Measurements from ENCODE around the gene CIPC. TPM values are rescaled to one million over a fixed set of nuclear protein-coding genes. Genes with fewer than 3 reads are reported as not detected.

Gene CIPC
- total RNA-seq, 1 donor from 2014 or later, result 31.2 TPM

DNA sequence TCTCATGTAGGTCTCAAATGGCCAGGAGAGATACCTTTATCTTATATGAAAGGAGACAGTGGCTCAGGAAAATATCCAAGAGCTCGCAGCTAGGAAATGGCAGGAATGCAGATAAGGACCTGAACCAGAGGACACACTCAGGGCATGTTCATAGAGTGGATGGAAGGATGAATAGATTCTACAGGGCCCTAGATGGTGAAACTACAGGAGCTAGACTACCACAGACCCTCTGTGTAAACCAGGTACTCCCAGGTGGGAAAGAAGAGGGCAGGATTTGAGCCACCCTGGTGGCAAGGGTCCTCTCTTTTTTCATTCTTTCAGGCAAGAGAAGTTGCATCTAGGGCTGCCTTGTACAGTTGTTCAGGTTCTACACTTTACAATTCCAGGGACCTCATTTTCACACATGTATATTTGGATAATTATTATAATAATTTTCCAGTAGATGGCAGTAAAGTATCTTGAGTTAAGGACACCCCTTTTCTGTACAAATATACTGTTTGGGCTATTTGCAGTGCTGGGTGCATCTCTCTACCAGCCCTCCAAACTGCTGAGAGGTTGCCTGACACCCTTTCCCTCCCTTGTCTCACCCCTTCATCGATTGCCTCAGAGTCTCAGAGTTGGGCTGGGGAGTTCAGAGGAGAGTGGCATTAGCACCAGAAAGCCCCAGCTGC, 54.0 kb downstream of the CIPC start:
- no peak for DNase-seq (ENCODE audit: low spot score)

DNA sequence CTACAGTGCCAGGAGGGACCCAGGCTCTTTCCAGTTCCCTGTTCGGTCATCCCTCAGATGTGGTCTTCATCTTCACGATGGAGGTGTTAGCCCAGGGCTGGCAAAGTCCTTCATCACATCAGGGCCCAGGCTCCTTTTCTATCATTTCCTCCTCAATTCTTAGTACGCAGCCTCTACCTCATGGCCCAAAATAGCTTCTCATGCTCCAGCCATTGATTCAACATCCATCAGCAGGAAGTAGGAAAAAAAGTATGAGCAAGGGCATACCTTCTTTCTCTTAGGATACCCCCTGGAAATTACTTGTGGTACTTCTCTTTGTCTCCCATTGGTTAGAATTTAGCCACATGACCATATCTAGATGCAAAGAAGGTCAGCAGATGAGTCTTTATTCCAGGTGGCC, 55.7 kb downstream of the CIPC start:
- DNase-seq (ENCODE audit: low spot score), result no peak

DNA sequence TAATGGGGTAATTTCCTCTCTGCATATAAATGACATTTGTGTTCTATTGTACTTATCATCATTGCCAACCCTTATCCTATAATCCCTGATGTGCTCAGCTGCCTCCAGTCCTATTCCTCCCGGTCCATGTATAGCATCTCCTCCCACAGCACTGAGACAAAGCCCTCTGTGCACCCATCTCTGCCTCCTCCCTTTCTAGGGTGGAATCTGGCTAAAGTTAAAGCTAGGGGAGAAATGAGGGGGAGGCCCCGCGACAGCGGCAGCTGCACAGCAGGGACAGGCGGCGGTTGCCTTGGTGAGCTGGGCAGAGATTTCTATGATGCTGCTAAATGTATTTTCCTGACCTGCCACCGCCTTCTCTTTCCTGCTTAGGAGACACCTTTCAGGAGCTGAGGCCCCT, 56.4 kb downstream of the CIPC start:
- no peak for DNase-seq (ENCODE audit: low spot score)

DNA sequence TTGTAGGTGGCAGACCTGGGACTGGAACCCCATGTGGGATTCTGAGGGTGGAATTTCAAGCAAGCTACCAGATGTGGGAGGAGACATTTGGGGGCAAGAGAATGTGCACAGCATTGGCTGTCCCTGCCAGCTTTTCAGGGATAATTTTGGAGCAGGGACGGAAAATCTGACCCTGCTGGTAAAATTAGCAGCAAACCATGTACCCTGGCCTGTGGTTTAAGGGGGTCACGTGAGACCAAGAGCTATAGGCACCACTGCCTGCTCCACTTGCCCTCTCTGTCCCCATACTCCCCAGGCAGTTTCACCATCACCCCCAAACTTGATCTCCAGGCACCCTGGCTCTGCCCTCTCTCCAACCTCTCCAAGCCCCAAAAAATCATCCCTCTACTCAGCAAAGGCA, 57.0 kb downstream of the CIPC start:
- DNase-seq (ENCODE audit: low spot score), result no peak

DNA sequence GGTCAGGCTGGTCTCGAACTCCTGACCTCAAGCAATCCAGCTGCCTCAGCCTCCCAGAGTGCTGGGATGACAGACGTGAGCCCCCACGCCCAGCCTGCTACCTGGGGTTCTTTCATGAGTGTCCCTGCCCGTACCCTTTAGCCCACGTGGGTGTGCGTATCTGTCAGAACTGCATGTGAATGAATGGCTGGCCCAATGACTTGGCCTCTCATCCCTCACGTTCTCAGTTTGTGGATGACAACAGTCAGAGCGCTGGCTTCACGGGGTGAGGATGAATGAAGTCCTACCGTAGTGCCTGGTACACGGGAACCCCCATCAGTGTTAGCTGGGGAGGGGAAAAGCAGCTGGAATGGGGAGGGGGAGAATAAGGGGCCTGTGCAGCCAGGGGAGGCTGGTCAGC, 59.7 kb downstream of the CIPC start:
- DNase-seq (ENCODE audit: low spot score), result no peak

DNA sequence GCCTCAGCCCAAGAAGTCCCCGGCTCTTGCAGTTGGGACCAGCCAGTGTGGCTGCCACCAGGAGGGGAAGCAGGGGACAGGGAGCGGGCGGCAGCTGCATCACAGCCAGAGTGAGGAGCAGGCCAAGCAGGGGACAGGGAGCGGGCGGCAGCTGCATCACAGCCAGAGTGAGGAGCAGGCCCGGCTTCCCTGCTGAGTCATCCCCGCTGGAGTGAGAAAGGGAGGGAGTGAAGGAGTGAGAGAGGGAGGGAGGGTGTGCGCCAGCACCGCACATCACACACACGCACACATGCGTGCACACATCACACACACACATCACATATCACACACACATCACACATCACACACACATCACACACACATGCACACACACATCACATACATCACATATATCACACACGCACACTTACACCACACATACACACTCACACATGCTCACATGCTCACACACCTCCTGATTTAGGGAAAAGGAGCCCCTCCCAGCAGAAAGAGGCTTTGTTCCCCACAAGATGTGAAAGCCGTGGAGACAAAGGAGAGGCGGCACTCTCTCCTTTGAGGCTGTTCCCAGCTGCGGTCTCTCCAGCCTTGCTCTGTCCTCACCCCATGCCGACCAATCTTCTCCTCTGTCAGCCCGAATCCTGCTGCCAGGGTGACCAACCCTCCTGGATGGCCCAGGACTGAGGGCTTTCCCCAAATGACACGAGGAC, 60.3 kb downstream of the CIPC start:
- no peak for DNase-seq (ENCODE audit: low spot score)

DNA sequence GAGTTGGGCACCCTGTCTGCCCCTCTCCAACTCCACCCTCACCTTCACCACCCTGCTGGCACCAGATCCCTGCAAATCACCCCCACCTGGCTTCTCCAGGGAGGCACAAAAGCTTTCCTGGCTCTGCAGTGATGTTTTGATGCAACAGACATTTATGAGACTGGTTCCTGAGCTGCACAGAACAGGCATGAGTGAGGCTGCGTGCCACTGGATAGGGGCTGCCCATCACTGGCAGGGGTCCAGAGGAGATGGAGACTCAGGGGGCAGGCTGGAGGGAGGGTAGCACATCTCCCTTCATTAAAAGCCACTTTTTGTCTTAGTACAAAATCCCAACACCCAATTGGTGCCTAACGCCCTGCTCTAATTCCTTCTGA, 60.8 kb downstream of the CIPC start:
- no peak for DNase-seq (ENCODE audit: low spot score)

DNA sequence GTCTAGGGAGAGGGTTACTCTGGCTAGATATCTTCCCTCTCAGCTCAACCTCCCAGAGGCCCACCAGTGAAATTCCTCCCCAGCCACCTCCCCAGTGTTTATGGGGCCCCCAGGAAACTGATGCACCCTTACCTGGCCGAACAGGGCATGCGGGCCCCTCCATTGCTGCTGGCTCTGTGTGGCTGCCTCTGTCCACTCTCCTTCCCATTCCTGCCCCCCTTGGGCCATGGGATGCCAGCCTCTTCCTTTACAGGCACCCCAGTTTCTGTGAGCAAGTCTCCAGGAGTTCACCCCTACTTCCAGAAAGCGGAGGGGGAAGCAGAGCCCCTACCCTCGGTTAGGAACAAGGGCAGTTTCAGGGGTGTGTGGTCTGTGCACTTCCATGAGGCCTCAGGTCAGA, 63.0 kb downstream of the CIPC start:
- no peak for DNase-seq (ENCODE audit: low spot score)

Other genes with a start within 250 kb of the CIPC start
- 70.9 TPM for gene IRF2BPL, start 69.5 kb upstream of the CIPC start, total RNA-seq
- 0.09 TPM for gene ZDHHC22, start 43.5 kb downstream of the CIPC start, total RNA-seq
- gene TMEM63C, start 83.5 kb downstream of the CIPC start, total RNA-seq, result 1.4 TPM
- gene NGB, start 172.9 kb downstream of the CIPC start, total RNA-seq, result not detected
- gene POMT2, start 222.6 kb downstream of the CIPC start, total RNA-seq, result 36.5 TPM
- gene GSTZ1, start 222.8 kb downstream of the CIPC start, total RNA-seq, result 13.8 TPM

Measured in mucosa of gallbladder (tissue), 1 donor.